ENCODE results near the gene SLC17A5. TPM values are rescaled to one million over a fixed set of nuclear protein-coding genes. Genes with fewer than 3 reads are reported as not detected.

The SLC17A5 gene, protein sequence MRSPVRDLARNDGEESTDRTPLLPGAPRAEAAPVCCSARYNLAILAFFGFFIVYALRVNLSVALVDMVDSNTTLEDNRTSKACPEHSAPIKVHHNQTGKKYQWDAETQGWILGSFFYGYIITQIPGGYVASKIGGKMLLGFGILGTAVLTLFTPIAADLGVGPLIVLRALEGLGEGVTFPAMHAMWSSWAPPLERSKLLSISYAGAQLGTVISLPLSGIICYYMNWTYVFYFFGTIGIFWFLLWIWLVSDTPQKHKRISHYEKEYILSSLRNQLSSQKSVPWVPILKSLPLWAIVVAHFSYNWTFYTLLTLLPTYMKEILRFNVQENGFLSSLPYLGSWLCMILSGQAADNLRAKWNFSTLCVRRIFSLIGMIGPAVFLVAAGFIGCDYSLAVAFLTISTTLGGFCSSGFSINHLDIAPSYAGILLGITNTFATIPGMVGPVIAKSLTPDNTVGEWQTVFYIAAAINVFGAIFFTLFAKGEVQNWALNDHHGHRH
- total RNA-seq (2014; rRNA removed; shearing (Covaris generic)) (7.4 and 8.5 TPM in 2 replicates), total RNA-seq (2022) (8.4 and 9.6 TPM in 2 replicates), Bru-seq, nascent RNA (percentile 60 among the genes with signal in this experiment), BruChase-seq, experiment 1, labeled RNA remaining after a 6-hour chase (percentile 53 among the genes with signal in this experiment), BruChase-seq, experiment 2, labeled RNA remaining after a 2-hour chase (percentile 59 among the genes with signal in this experiment)
- long read RNA-seq, transcript SLC17A5-201 (11 exons, 3,455 nt): major isoform, 8 of 17 reads
- long read RNA-seq, partial matches to known transcripts: 4 of 17 reads
- long read RNA-seq, other reads (novel, unspliced or antisense): 5 of 17 reads

DNA sequence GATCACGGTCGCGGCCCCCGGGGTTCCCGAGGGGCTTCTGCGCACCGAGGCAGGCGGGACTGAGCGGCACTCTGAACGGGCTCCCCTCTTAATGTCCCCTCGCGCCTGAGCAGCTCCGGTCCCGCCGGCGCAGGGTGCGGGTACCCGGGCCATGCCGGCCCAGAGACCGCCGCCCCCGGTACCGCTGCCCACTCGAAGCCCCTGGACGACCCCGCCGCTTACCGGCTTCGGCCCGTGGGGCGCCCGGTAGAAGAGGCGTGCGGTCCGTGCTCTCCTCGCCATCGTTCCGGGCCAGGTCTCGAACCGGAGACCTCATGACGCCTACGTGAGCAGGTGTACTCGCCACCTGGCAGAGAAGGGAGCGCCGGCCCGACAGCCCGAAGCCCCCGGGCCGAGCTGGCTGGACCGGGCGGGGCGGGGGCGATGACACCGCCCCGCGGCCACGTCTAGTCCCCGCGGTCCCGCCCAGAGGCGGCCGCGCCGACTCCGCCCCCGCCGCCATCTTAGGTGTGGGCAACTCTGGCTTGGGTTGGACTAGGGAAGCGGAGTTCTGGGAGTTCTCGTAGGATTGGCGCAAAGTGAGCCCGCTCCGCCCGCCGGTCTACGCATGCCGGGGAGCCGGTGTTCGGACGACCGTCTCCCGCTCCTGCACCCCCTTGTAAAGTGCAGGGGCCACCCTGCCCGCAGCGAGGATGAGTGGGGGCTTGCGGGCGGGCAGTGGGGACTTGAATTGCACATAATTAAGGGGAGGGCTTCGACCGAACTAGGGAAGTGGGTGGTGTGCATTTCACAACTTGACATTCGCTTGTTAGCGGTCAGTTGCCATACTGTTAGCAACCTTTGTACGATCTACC is at the start of gene SLC17A5:
SLC17A5 (minus strand) TSS at position 422 of the 854 bp plus-strand sequence; CDS start at position 316, 106 bp downstream.
- Histone ChIP-seq H3K36me3 (ENCODE audit: insufficient read depth, low read length) (no peaks in the 10 kb centered on the region), H2AFZ (ENCODE audit: low read length) (peak within 1 kb of the TSS; percentile 90), H3K27ac (ENCODE audit: low read depth, low read length, poor library complexity, severe bottlenecking) (peak within 1 kb of the TSS; percentile 83), H4K20me1 (ENCODE audit: insufficient read depth, low read length) (no peaks in the 10 kb centered on the region), H3K4me3 (ENCODE audit: low read depth, low read length, poor library complexity, severe bottlenecking) (peak within 1 kb of the TSS; percentile 96), H3K9me3 (ENCODE audit: low read length) (no peaks in the 10 kb centered on the region), H3K4me1 (ENCODE audit: insufficient read depth, low read length, poor library complexity, severe bottlenecking) (peaks cover 19% of the 10 kb centered on the region), H3K79me2 (ENCODE audit: insufficient read depth, low read depth, low read length) (peaks cover 27% of the 10 kb centered on the region; the same call in 1 of the 2 replicates), H3K9me2 (ENCODE audit: insufficient read depth, low read length) (no peaks in the 10 kb centered on the region), H3K4me2 (ENCODE audit: low read length) (peak within 1 kb of the TSS; percentile 100)
- peak; percentile 93 for DNase-seq (ENCODE audit: low spot score)
- intact Hi-C loops (cut with micrococcal nuclease; ENCODE audit: unreplicated experiment): loop anchor here (1.0 to 10.0 kb wide), 5 partner anchors 66 to 1961 kb away; partner anchors contain the start of genes EEF1A1 and KCNQ5
- TF ChIP-seq EZH2phosphoT487 (IDR thresholded peaks at IDR 0.05; ENCODE audit: borderline replicate concordance, low read depth, low read length) (no peak), CTCF (conservative IDR thresholded peaks at IDR 0.05; ENCODE audit: low read length) (no peak)
- CTCF ChIA-PET (ENCODE audit: unreplicated experiment): interaction anchor here (0.5 to 0.7 kb wide), 2 partner anchors 68 to 1555 kb away, joined by 3 to 4 read pairs; no protein-coding TSS in a partner anchor
- POLR2A ChIA-PET: interaction anchor here (0.6 to 3.4 kb wide), 18 partner anchors 10 to 1622 kb away, joined by 3 to 27 read pairs (median 4); partner anchors contain the start of genes EEF1A1 and MTO1
- no TSS peak for BruUV-seq (replicated peaks)

- Histone ChIP-seq H3K9me3 (ENCODE audit: low read length) (no peaks in the 10 kb centered on the region), H3K36me3 (ENCODE audit: insufficient read depth, low read length) (no peaks in the 10 kb centered on the region), H3K4me1 (ENCODE audit: insufficient read depth, low read length, poor library complexity, severe bottlenecking) (no peaks in the 10 kb centered on the region), H3K79me2 (ENCODE audit: insufficient read depth, low read depth, low read length) (no peaks in the 10 kb centered on the region), H2AFZ (ENCODE audit: low read length) (no peak overlapping the region), H3K4me2 (ENCODE audit: low read length) (no peak overlapping the region), H3K4me3 (ENCODE audit: low read depth, low read length, poor library complexity, severe bottlenecking) (no peak overlapping the region), H3K27ac (ENCODE audit: low read depth, low read length, poor library complexity, severe bottlenecking) (no peak overlapping the region), H4K20me1 (ENCODE audit: insufficient read depth, low read length) (no peaks in the 10 kb centered on the region), H3K9me2 (ENCODE audit: insufficient read depth, low read length) (no peaks in the 10 kb centered on the region)
- intact Hi-C loops (cut with micrococcal nuclease; ENCODE audit: unreplicated experiment): no loop called here
- TF ChIP-seq EZH2phosphoT487 (IDR thresholded peaks at IDR 0.05; ENCODE audit: borderline replicate concordance, low read depth, low read length) (no peak), CTCF (conservative IDR thresholded peaks at IDR 0.05; ENCODE audit: low read length) (no peak)
- CTCF ChIA-PET (ENCODE audit: unreplicated experiment): no interaction called here
- no TSS peak for BruUV-seq (replicated peaks)
- POLR2A ChIA-PET: no interaction called here
- DNase-seq (ENCODE audit: low spot score): no peak
These were observed 49.7 kb upstream of the SLC17A5 start for GRCh38 chr6:73703466-73703865.
